GM12878 (cell line): ENCODE data around the gene BTC.
"Not testable (repeated sequence)": the region's sequence is repeated elsewhere in the genome, so short reads cannot be mapped to it uniquely, and the experiment has no call there.

Experiments
- BCLAF1 ChIP-seq: fragments of 450-650 bp; IDR thresholded peaks from 2 replicates; pipeline ENCODE4 v1.6.1; 2017; ENCODE audit warnings: antibody characterized with exemption, mild to moderate bottlenecking, moderate library complexity
- CREB1 ChIP-seq: IDR thresholded peaks from 2 replicates; pipeline ENCODE4 v1.6.1; 2012; ENCODE audit warnings: low read depth, mild to moderate bottlenecking, inconsistent platforms
- CTCF ChIP-seq, 3 experiments: IDR thresholded peaks in 2 of 3; conservative IDR thresholded peaks in 1 of 3; 2 replicates each; pipeline ENCODE4 v1.5.1; 2011; ENCODE audit warnings: low read depth in 3 of 3, low read length in 3 of 3, mild to moderate bottlenecking in 3 of 3, control low read depth in 2 of 3, moderate library complexity in 2 of 3, inconsistent platforms in 1 of 3, mixed read lengths in 1 of 3; ENCODE audit not compliant: control insufficient read depth in 2 of 3, insufficient read depth in 1 of 3; ENCODE audit errors: extremely low read depth in 1 of 3
- E4F1 ChIP-seq: fragments of 450-650 bp; IDR thresholded peaks from 2 replicates; pipeline ENCODE4 v1.6.1; 2018; ENCODE audit warnings: borderline replicate concordance, mild to moderate bottlenecking; ENCODE audit not compliant: partially characterized antibody
- MEF2B ChIP-seq: fragments of 450-650 bp; IDR thresholded peaks from 2 replicates; pipeline ENCODE4 v1.6.1; 2018; ENCODE audit warnings: mild to moderate bottlenecking, moderate library complexity; ENCODE audit not compliant: partially characterized antibody, poor library complexity, severe bottlenecking
- POLR2A ChIP-seq: IDR thresholded peaks from 2 replicates; pipeline ENCODE4 v1.6.1; 2011; ENCODE audit warnings: low read depth, mild to moderate bottlenecking, low read length
- REST ChIP-seq: IDR thresholded peaks from 2 replicates; pipeline ENCODE4 v1.6.1; 2012; ENCODE audit warnings: mild to moderate bottlenecking, low read depth, low read length

- TF ChIP-seq E4F1; BCLAF1; REST; POLR2A; MEF2B; CTCF (IDR thresholded peaks at IDR 0.05 in 2 of 3, conservative IDR thresholded peaks at IDR 0.05 in 1 of 3; ENCODE audit: control insufficient read depth in 2 of 3, extremely low read depth in 1 of 3, insufficient read depth in 1 of 3, low read depth in 3 of 3, low read length in 3 of 3); CREB1: not testable (repeated sequence)
Measured at GRCh38 chr4:74708135-74708534, 86.2 kb downstream of the BTC start.
